Measurements from ENCODE around the gene LY9.

GRCh38 chr1:160826546-160826945, 30.6 kb downstream of the LY9 start:
- TF ChIP-seq CTCF (IDR thresholded peaks at IDR 0.05) (no peak), POLR2A (IDR thresholded peaks at IDR 0.05) (no peak)
